Esophagus (tissue), 2 donors: ENCODE results near the gene LZTFL1. TPM values are rescaled to one million over a fixed set of nuclear protein-coding genes. Genes with fewer than 3 reads are reported as not detected.

ENCODE experiments used
- H3K27ac ChIP-seq, 2 donors: one replicate each; pipeline ENCODE4 v1.5.1; 2013; ENCODE audit warnings: low read depth in 2 of 2, mild to moderate bottlenecking in 2 of 2, inconsistent platforms in 1 of 2, low read length in 1 of 2, moderate library complexity in 1 of 2
- H3K27me3 ChIP-seq, 2 donors: one replicate each; pipeline ENCODE4 v1.6.1; 2013; ENCODE audit warnings: low read length in 2 of 2, control low read depth in 1 of 2, mild to moderate bottlenecking in 1 of 2; ENCODE audit not compliant: insufficient read depth in 2 of 2, control insufficient read depth in 1 of 2
- H3K36me3 ChIP-seq, 2 donors: one replicate each; pipeline ENCODE4 v1.6.1; 2013; ENCODE audit warnings: low read length in 1 of 2; ENCODE audit not compliant: control insufficient read depth in 2 of 2, insufficient read depth in 2 of 2
- H3K4me1 ChIP-seq, 2 donors: one replicate each; pipeline ENCODE4 v1.6.1; 2013; ENCODE audit warnings: low read length in 1 of 2; ENCODE audit not compliant: control insufficient read depth in 2 of 2, insufficient read depth in 2 of 2
- H3K4me3 ChIP-seq, 2 donors: one replicate each; pipeline ENCODE4 v1.5.1; 2013; ENCODE audit warnings: low read length in 2 of 2, mild to moderate bottlenecking in 2 of 2, low read depth in 1 of 2, moderate library complexity in 1 of 2
- H3K9me3 ChIP-seq, 2 donors: one replicate each; pipeline ENCODE4 v1.6.1; 2013; ENCODE audit warnings: mild to moderate bottlenecking in 2 of 2, low read depth in 1 of 2, low read length in 1 of 2, moderate library complexity in 1 of 2; ENCODE audit not compliant: control insufficient read depth in 2 of 2, insufficient read depth in 1 of 2
- WGBS, 2 donors: extraction: QIAGEN DNeasy Blood & Tissue Kit; methylation state at CpG; one replicate each; pipeline ENCODE4 v1.1.7; 2013; 5-methylcytosine and 5-hydroxymethylcytosine counted together
- polyA plus RNA-seq, 2 donors: library from polyadenylated mRNA; stranded (reverse); fragments of 200-250 nt; gene quantifications; one replicate each; pipeline ENCODE4 v1.2.3, GENCODE V29; 2013
- donor health status: healthy with polysubstance abuse.
- donor health status: Bipolar disorder and iron deficiency.

Gene LZTFL1
- polyA plus RNA-seq, 2 donors: 3.4 to 6.3 TPM

GRCh38 chr3:45880725-45881077, 38.8 kb upstream of the LZTFL1 start:
- Histone ChIP-seq H3K9me3 (no peaks in the 10 kb centered on the region), H3K27ac (no peak overlapping the region), H3K4me3 (no peak overlapping the region), H3K4me1 (no peaks in the 10 kb centered on the region), H3K36me3 (no peaks in the 10 kb centered on the region), H3K27me3 (no peaks in the 10 kb centered on the region)
- 75 to 76% methylated on average over 3 of the region's 3 CpGs for WGBS, 2 donors

- Histone ChIP-seq H3K4me1 (no peaks in the 10 kb centered on the region), H3K27me3 (no peaks in the 10 kb centered on the region), H3K36me3 (no peaks in the 10 kb centered on the region), H3K9me3 (no peaks in the 10 kb centered on the region), H3K4me3 (no peak overlapping the region), H3K27ac (no peak overlapping the region)
- 89 to 90% methylated on average over 2 of the region's 2 CpGs for WGBS, 2 donors
Observed at GRCh38 chr3:45878124-45878523, 36.2 kb upstream of the LZTFL1 start.

GRCh38 chr3:45874677-45875346, 32.9 kb upstream of the LZTFL1 start:
- no peak overlapping the region for H3K4me3 ChIP-seq
- WGBS, 2 donors: 78 to 90% methylated on average over 5 of the region's 5 CpGs
- H3K4me1 ChIP-seq: no peaks in the 10 kb centered on the region
- no peaks in the 10 kb centered on the region for H3K9me3 ChIP-seq
- H3K36me3 ChIP-seq: no peaks in the 10 kb centered on the region
- no peak overlapping the region for H3K27ac ChIP-seq
- no peaks in the 10 kb centered on the region for H3K27me3 ChIP-seq

- 80 to 89% methylated on average over 4 of the region's 4 CpGs for WGBS, 2 donors
Observed at GRCh38 chr3:45873638-45874037, 31.7 kb upstream of the LZTFL1 start.

GRCh38 chr3:45873036-45873435, 31.1 kb upstream of the LZTFL1 start:
- Histone ChIP-seq H3K9me3 (no peaks in the 10 kb centered on the region), H3K4me1 (no peaks in the 10 kb centered on the region)

More at GRCh38 chr3:45873638-45874037, 31.7 kb upstream of the LZTFL1 start:
- Histone ChIP-seq H3K9me3 (no peaks in the 10 kb centered on the region), H3K27me3 (no peaks in the 10 kb centered on the region), H3K27ac (no peak overlapping the region), H3K4me3 (no peak overlapping the region), H3K36me3 (no peaks in the 10 kb centered on the region), H3K4me1 (no peaks in the 10 kb centered on the region)

GRCh38 chr3:45872569-45872968, 30.6 kb upstream of the LZTFL1 start:
- no peaks in the 10 kb centered on the region for H3K36me3 ChIP-seq
- H3K4me3 ChIP-seq: no peak overlapping the region
- no peaks in the 10 kb centered on the region for H3K4me1 ChIP-seq
- WGBS, 2 donors: 79 to 84% methylated on average over 2 of the region's 2 CpGs
- no peak overlapping the region for H3K27ac ChIP-seq
- no peaks in the 10 kb centered on the region for H3K27me3 ChIP-seq
- H3K9me3 ChIP-seq: no peaks in the 10 kb centered on the region

More at GRCh38 chr3:45873036-45873435, 31.1 kb upstream of the LZTFL1 start:
- Histone ChIP-seq H3K36me3 (no peaks in the 10 kb centered on the region), H3K27me3 (no peaks in the 10 kb centered on the region), H3K4me3 (no peak overlapping the region), H3K27ac (no peak overlapping the region)

- no peak overlapping the region for H3K27ac ChIP-seq
- H3K4me1 ChIP-seq: no peaks in the 10 kb centered on the region
- 80 to 82% methylated on average over 6 of the region's 6 CpGs for WGBS, 2 donors
- H3K9me3 ChIP-seq: no peaks in the 10 kb centered on the region
- no peaks in the 10 kb centered on the region for H3K27me3 ChIP-seq
- no peak overlapping the region for H3K4me3 ChIP-seq
- H3K36me3 ChIP-seq: no peaks in the 10 kb centered on the region
Observed at GRCh38 chr3:45871780-45872179, 29.9 kb upstream of the LZTFL1 start.

GRCh38 chr3:45870099-45870498, 28.2 kb upstream of the LZTFL1 start:
- Histone ChIP-seq H3K27me3 (no peaks in the 10 kb centered on the region), H3K4me3 (no peak overlapping the region), H3K36me3 (no peaks in the 10 kb centered on the region), H3K9me3 (no peaks in the 10 kb centered on the region), H3K4me1 (no peaks in the 10 kb centered on the region), H3K27ac (no peak overlapping the region)
- 74% methylated on average over 4 of the region's 4 CpGs for WGBS, 2 donors

GRCh38 chr3:45869638-45870037, 27.7 kb upstream of the LZTFL1 start:
- Histone ChIP-seq H3K36me3 (no peaks in the 10 kb centered on the region), H3K27ac (no peak overlapping the region), H3K27me3 (no peaks in the 10 kb centered on the region), H3K9me3 (no peaks in the 10 kb centered on the region), H3K4me1 (no peaks in the 10 kb centered on the region), H3K4me3 (no peak overlapping the region)
- WGBS, 2 donors: 61 to 62% methylated on average over 3 of the region's 3 CpGs

- 66 to 72% methylated on average over 2 of the region's 2 CpGs for WGBS, 2 donors
- H3K27me3 ChIP-seq: no peaks in the 10 kb centered on the region
Observed at GRCh38 chr3:45868650-45869049, 26.7 kb upstream of the LZTFL1 start.

More at GRCh38 chr3:45868650-45869049, 26.7 kb upstream of the LZTFL1 start:
- Histone ChIP-seq H3K4me3 (no peak overlapping the region), H3K27ac (no peak overlapping the region), H3K36me3 (no peaks in the 10 kb centered on the region), H3K9me3 (no peaks in the 10 kb centered on the region), H3K4me1 (no peaks in the 10 kb centered on the region)
